AG04449 (cell line): ENCODE results near the gene WNK1.
"Not testable (repeated sequence)": the region's sequence is repeated elsewhere in the genome, so short reads cannot be mapped to it uniquely, and the experiment has no call there.

Source experiments
- CTCF ChIA-PET: fragments of 350-600 bp; formaldehyde crosslinking; extraction: SDS; loops from one replicate; lab custom pipeline; 2021; ENCODE audit warnings: antibody characterized with exemption; lab: Yijun Ruan, JAX
- POLR2A ChIA-PET: fragments of 400-600, 350-600 bp; formaldehyde crosslinking; extraction: SDS; loops from one replicate; lab custom pipeline; 2020; ENCODE audit warnings: antibody characterized with exemption, inconsistent platforms; lab: Yijun Ruan, JAX
- DNase-seq: peaks from one replicate; pipeline ENCODE4 v3.0.0-alpha.2; 2010; ENCODE audit warnings: low read depth, low spot score
- H3K4me3 ChIP-seq: 2 replicates; pipeline ENCODE4 v1.5.1; 2011; ENCODE audit warnings: low read depth, mild to moderate bottlenecking, control low read depth, low read length
- TF ChIP-seq, protein P1 (sequence below): IDR thresholded peaks from one replicate; pipeline ENCODE4 v1.5.1; 2011; ENCODE audit warnings: mild to moderate bottlenecking, moderate library complexity, low read length, control low read depth, inconsistent platforms; ENCODE audit not compliant: insufficient read depth; ENCODE audit errors: missing control alignments

Gene WNK1

DNA sequence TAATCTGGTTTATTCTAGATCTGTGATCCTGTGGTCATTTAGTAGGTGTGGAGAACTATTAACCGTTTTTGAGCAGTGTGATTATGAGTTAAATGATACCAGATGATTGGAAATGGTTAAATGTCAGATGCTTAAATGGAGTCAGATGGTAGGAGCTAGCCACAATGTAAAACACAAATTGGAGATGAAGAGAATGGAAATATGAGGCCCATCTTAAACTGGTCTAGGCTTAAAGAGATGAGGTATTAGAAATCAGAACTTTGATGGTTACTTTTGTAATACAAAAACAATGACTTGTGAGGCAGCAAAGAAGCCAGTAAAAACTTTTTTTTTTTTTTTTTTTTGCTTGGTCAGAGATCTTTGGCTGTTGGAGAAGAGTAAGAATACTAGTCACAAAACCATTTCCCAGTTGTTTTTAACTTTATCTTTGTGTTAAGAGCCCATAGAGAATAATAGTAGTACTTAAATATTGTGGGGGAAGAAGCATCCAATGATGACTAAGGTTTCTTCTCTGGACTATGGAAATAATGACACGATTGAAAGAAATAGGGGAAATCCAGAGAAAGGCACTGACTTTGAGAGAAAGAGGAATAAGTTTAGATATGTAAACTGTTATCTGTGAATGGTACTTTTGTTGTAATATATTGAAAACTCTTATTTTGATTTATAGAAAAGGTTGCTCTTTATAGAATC is 95.9 kb downstream of the WNK1 start:
- TF ChIP-seq, protein P1, sequence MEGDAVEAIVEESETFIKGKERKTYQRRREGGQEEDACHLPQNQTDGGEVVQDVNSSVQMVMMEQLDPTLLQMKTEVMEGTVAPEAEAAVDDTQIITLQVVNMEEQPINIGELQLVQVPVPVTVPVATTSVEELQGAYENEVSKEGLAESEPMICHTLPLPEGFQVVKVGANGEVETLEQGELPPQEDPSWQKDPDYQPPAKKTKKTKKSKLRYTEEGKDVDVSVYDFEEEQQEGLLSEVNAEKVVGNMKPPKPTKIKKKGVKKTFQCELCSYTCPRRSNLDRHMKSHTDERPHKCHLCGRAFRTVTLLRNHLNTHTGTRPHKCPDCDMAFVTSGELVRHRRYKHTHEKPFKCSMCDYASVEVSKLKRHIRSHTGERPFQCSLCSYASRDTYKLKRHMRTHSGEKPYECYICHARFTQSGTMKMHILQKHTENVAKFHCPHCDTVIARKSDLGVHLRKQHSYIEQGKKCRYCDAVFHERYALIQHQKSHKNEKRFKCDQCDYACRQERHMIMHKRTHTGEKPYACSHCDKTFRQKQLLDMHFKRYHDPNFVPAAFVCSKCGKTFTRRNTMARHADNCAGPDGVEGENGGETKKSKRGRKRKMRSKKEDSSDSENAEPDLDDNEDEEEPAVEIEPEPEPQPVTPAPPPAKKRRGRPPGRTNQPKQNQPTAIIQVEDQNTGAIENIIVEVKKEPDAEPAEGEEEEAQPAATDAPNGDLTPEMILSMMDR: no peak
- POLR2A ChIA-PET: no interaction called here
- no peak for DNase-seq
- CTCF ChIA-PET: interaction anchor here (0.6 to 5.9 kb wide), 4 partner anchors 9 to 45 kb away, joined by 3 to 35 read pairs (median 4); no protein-coding TSS in a partner anchor
- H3K4me3 ChIP-seq: no peak overlapping the region

DNA sequence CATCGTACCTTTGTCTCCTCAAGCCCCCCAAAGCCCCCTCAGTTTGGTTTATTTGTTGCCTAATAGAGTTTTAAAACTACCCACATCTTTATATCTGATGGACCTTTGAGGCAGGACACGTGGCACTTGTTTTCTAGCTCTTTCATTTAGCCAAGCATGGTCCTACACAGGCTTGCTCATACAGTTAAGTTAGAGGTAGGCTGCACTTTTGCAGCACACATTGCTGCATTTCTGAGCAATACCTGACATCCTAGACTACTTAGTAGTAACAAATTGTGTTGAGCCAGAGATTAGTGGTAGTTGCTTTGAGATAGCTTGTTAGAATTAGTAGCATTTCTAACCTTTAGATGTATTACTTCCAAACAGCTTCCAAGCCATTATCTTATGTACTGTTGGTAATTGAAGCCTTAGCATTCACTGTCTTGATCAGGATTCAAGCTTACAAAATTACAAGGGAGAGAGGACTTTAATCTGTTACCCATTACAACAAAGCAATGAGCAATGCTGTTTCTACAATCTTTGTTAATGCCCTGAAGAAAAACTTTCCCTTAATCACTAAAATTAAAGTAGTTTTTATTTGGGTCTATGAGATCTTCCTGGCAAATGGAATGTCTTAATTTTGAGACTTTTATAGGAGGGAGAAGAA is 96.6 kb downstream of the WNK1 start:
- CTCF ChIA-PET: interaction anchor here (0.7 to 5.9 kb wide), 3 partner anchors 25 to 51 kb away, joined by 3 to 35 read pairs (median 4); no protein-coding TSS in a partner anchor
- H3K4me3 ChIP-seq: no peak overlapping the region
- TF ChIP-seq, protein P1: no peak
- DNase-seq: no peak
- POLR2A ChIA-PET: no interaction called here

DNA sequence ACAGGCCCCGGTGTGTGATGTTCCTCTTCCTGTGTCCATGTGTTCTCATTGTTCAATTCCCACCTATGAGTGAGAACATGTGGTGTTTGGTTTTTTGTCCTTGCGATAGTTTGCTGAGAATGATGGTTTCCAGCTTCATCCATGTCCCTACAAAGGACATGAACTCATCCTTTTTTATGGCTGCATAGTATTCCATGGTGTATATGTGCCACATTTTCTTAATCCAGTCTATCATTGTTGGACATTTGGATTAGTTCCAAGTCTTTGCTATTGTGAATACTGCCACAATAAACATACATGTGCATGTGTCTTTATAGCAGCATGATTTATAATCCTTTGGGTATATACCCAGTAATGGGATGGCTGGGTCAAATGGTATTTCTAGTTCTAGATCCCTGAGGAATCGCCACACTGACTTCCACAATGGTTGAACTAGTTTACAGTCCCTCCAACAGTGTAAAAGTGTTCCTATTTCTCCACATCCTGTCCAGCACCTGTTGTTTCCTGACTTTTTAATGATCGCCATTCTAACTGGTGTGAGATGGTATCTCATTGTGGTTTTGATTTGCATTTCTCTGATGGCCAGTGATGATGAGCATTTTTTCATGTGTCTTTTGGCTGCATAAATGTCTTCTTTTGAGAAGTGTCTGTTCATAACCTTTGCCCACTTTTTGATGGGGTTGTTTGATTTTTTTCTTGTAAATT is 97.5 kb downstream of the WNK1 start:
- POLR2A ChIA-PET, DNase-seq, H3K4me3 ChIP-seq: not testable (repeated sequence)
- CTCF ChIA-PET: interaction anchor here (5.9 kb wide), 1 partner anchor 34 kb away, joined by 35 read pairs; no protein-coding TSS in a partner anchor

DNA sequence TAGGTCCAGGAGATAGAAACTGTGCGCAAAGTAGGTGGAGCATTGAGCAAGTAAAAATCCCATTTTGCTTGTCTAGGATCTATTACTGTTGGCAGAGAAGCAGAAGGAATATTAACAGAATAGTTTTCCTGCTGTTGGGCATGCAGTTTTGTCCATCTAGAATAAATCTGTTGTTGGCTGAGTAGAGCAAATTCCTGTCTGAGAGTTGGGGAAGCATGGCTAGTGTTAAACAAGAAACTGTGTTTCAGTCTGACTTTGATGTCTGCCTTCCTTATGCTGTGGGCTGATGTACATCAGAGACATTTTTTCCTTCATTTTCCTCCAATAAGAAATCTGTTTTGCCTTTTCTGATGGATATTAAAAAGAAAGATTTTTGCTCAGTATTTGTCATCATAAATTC is 99.0 kb downstream of the WNK1 start:
- ChIA-PET POLR2A (no interaction called here), CTCF (interaction anchor here (7.8 kb wide), 1 partner anchor 36 kb away, joined by 53 read pairs; no protein-coding TSS in a partner anchor)
- no peak for DNase-seq
- no peak overlapping the region for H3K4me3 ChIP-seq
- TF ChIP-seq, protein P1: no peak

DNA sequence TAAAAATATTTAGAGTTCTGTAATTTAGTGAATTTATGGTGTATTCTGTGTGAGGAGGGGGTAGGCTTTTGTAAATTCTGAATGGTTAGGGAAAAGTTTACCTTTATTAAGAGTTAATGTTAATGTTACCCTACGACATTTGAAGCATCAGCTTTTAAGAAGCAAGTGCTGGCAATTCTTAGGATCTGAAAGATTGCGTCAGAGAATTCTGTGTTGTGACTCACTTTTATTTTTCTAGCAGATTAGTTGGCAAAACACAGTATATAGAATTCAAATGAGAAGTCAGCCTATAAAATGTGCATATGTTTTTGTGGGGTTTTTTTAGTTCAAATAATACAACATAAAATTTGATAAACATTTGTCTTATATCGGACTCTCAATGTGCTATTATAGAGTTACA is 99.5 kb downstream of the WNK1 start:
- no peak for DNase-seq
- H3K4me3 ChIP-seq: no peak overlapping the region
- POLR2A ChIA-PET: no interaction called here
- CTCF ChIA-PET: interaction anchor here (0.8 to 7.8 kb wide), 6 partner anchors 28 to 282 kb away, joined by 3 to 53 read pairs (median 6); no protein-coding TSS in a partner anchor
- TF ChIP-seq, protein P1: no peak

DNA sequence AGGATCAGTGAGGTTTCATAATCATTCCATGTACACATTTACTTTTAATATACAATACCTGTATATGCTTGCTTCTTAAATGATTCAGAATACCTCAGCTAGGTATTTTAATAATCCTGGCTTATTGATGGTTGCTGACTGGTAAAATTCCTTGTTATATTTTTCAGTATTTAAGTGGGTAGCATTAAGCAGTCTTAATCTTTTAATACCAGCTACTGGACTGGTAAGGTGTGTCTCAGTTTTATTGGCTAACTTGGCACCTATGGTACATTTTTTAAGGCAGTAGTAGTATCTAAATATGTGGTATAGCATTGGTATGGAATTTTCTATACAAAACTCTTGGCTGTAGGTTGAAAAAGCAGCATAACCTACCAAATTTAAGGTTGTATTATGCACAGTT is 100.5 kb downstream of the WNK1 start:
- CTCF ChIA-PET: interaction anchor here (0.8 to 7.8 kb wide), 10 partner anchors 9 to 283 kb away, joined by 3 to 53 read pairs (median 4); partner anchors contain the start of gene RAD52
- DNase-seq: no peak

More for the DNA sequence above, 100.5 kb downstream of the WNK1 start:
- POLR2A ChIA-PET: no interaction called here
- no peak overlapping the region for H3K4me3 ChIP-seq
- TF ChIP-seq, protein P1: no peak
